ENCODE measurements around the gene GRHL1. TPM values are rescaled to one million over a fixed set of nuclear protein-coding genes. Genes with fewer than 3 reads are reported as not detected.

GRHL1 gene
- total and polyA plus RNA-seq, 9 of the 15 experiments (the other 6 are each of a cell fraction or from before 2014, with no cell fraction given) = 1.7 to 6.1 (median 4.7) TPM

DNA sequence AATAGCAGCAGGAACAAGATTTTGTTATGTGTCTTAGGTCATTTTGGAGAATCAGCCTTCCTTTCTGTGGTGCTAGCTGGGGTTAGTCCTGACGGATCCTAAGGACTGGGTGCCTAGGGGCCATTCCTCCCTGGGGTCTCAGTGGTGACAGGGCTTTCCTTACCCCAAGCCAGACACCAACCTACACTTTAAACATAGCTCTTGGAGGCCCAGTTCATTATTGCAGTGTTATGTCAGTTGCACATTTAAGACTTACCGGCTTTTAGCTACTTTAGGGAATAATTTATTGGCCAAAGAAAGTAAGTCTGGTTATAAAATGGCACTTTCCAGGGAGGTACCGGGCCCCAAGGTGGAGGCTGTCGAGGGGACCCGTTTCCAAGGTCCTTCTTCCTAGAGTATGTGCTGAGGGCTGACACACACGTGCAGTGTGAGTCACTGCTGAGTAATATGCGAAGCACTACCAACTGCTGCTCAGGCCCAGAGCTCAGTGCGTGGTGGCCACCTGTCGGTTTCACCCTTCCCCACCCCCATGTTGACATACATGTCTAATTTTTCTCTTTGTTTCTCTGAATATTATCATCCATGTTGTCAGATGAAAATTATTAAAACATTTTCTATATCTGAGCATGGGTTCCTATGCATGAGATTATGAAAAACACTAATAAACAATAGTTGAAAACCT is 37.0 kb upstream of the GRHL1 start (continued):
- TF ChIP-seq, protein P1, sequence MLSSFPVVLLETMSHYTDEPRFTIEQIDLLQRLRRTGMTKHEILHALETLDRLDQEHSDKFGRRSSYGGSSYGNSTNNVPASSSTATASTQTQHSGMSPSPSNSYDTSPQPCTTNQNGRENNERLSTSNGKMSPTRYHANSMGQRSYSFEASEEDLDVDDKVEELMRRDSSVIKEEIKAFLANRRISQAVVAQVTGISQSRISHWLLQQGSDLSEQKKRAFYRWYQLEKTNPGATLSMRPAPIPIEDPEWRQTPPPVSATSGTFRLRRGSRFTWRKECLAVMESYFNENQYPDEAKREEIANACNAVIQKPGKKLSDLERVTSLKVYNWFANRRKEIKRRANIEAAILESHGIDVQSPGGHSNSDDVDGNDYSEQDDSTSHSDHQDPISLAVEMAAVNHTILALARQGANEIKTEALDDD (IDR thresholded peaks at IDR 0.05) = no peak
- no peak for TF ChIP-seq GABPB1 (CRISPR knock-in tag; IDR thresholded peaks at IDR 0.05)
- TF ChIP-seq, protein P2, sequence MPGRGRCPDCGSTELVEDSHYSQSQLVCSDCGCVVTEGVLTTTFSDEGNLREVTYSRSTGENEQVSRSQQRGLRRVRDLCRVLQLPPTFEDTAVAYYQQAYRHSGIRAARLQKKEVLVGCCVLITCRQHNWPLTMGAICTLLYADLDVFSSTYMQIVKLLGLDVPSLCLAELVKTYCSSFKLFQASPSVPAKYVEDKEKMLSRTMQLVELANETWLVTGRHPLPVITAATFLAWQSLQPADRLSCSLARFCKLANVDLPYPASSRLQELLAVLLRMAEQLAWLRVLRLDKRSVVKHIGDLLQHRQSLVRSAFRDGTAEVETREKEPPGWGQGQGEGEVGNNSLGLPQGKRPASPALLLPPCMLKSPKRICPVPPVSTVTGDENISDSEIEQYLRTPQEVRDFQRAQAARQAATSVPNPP (IDR thresholded peaks at IDR 0.05; ENCODE audit: borderline replicate concordance, insufficient read depth, insufficient read length) = no peak
- TF ChIP-seq, protein P3, sequence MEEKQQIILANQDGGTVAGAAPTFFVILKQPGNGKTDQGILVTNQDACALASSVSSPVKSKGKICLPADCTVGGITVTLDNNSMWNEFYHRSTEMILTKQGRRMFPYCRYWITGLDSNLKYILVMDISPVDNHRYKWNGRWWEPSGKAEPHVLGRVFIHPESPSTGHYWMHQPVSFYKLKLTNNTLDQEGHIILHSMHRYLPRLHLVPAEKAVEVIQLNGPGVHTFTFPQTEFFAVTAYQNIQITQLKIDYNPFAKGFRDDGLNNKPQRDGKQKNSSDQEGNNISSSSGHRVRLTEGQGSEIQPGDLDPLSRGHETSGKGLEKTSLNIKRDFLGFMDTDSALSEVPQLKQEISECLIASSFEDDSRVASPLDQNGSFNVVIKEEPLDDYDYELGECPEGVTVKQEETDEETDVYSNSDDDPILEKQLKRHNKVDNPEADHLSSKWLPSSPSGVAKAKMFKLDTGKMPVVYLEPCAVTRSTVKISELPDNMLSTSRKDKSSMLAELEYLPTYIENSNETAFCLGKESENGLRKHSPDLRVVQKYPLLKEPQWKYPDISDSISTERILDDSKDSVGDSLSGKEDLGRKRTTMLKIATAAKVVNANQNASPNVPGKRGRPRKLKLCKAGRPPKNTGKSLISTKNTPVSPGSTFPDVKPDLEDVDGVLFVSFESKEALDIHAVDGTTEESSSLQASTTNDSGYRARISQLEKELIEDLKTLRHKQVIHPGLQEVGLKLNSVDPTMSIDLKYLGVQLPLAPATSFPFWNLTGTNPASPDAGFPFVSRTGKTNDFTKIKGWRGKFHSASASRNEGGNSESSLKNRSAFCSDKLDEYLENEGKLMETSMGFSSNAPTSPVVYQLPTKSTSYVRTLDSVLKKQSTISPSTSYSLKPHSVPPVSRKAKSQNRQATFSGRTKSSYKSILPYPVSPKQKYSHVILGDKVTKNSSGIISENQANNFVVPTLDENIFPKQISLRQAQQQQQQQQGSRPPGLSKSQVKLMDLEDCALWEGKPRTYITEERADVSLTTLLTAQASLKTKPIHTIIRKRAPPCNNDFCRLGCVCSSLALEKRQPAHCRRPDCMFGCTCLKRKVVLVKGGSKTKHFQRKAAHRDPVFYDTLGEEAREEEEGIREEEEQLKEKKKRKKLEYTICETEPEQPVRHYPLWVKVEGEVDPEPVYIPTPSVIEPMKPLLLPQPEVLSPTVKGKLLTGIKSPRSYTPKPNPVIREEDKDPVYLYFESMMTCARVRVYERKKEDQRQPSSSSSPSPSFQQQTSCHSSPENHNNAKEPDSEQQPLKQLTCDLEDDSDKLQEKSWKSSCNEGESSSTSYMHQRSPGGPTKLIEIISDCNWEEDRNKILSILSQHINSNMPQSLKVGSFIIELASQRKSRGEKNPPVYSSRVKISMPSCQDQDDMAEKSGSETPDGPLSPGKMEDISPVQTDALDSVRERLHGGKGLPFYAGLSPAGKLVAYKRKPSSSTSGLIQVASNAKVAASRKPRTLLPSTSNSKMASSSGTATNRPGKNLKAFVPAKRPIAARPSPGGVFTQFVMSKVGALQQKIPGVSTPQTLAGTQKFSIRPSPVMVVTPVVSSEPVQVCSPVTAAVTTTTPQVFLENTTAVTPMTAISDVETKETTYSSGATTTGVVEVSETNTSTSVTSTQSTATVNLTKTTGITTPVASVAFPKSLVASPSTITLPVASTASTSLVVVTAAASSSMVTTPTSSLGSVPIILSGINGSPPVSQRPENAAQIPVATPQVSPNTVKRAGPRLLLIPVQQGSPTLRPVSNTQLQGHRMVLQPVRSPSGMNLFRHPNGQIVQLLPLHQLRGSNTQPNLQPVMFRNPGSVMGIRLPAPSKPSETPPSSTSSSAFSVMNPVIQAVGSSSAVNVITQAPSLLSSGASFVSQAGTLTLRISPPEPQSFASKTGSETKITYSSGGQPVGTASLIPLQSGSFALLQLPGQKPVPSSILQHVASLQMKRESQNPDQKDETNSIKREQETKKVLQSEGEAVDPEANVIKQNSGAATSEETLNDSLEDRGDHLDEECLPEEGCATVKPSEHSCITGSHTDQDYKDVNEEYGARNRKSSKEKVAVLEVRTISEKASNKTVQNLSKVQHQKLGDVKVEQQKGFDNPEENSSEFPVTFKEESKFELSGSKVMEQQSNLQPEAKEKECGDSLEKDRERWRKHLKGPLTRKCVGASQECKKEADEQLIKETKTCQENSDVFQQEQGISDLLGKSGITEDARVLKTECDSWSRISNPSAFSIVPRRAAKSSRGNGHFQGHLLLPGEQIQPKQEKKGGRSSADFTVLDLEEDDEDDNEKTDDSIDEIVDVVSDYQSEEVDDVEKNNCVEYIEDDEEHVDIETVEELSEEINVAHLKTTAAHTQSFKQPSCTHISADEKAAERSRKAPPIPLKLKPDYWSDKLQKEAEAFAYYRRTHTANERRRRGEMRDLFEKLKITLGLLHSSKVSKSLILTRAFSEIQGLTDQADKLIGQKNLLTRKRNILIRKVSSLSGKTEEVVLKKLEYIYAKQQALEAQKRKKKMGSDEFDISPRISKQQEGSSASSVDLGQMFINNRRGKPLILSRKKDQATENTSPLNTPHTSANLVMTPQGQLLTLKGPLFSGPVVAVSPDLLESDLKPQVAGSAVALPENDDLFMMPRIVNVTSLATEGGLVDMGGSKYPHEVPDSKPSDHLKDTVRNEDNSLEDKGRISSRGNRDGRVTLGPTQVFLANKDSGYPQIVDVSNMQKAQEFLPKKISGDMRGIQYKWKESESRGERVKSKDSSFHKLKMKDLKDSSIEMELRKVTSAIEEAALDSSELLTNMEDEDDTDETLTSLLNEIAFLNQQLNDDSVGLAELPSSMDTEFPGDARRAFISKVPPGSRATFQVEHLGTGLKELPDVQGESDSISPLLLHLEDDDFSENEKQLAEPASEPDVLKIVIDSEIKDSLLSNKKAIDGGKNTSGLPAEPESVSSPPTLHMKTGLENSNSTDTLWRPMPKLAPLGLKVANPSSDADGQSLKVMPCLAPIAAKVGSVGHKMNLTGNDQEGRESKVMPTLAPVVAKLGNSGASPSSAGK (IDR thresholded peaks at IDR 0.05) = peak; percentile 95
- no peak for TF ChIP-seq ZNF239 (CRISPR knock-in tag; IDR thresholded peaks at IDR 0.05)
- TF ChIP-seq SMARCB1 (IDR thresholded peaks at IDR 0.05; ENCODE audit: insufficient read length, low read depth) = no peak
- no peak for TF ChIP-seq TFAM (CRISPR knock-in tag; conservative IDR thresholded peaks at IDR 0.05)
- TF ChIP-seq POLR3A (IDR thresholded peaks at IDR 0.05; ENCODE audit: borderline replicate concordance, extremely low read depth, insufficient read depth, insufficient read length) = no peak
- peak; percentile 20; the same call in 1 of the 2 replicates for TF ChIP-seq TCF3 (CRISPR knock-in tag; IDR thresholded peaks at IDR 0.05)
- no peak for TF ChIP-seq ZNF140 (CRISPR knock-in tag; IDR thresholded peaks at IDR 0.05)
- no peak for TF ChIP-seq HNRNPK (IDR thresholded peaks at IDR 0.05; ENCODE audit: low read depth, low read length, poor library complexity, severe bottlenecking)
- no peak for TF ChIP-seq ZC3H8 (IDR thresholded peaks at IDR 0.05)
- TF ChIP-seq ZNF232 (CRISPR knock-in tag; IDR thresholded peaks at IDR 0.05) = no peak
- no peak for TF ChIP-seq ZKSCAN3 (CRISPR knock-in tag; IDR thresholded peaks at IDR 0.05)
- peak; percentile 47 for TF ChIP-seq MEIS2 (IDR thresholded peaks at IDR 0.05; ENCODE audit: partially characterized antibody)

Measured in K562 (cell line).